ENCODE measurements around the gene DNAJB8.

GRCh38 chr3:128463354-128463753 lies 3.3 kb downstream of the DNAJB8 start:
- TF ChIP-seq SUZ12 (IDR thresholded peaks at IDR 0.05) (no peak), TARDBP (IDR thresholded peaks at IDR 0.05) (no peak), FOXK2 (IDR thresholded peaks at IDR 0.05) (no peak), NFRKB (IDR thresholded peaks at IDR 0.05) (no peak), FOXA1 (IDR thresholded peaks at IDR 0.05) (no peak), HDGF (IDR thresholded peaks at IDR 0.05; ENCODE audit: borderline replicate concordance) (no peak)
